Esophagus squamous epithelium (tissue), 5 donors: Measurements from ENCODE around the gene MOB3A. TPM values are rescaled to one million over a fixed set of nuclear protein-coding genes. Genes with fewer than 3 reads are reported as not detected.

Experiments
- DNase-seq: peaks from one replicate; lab custom pipeline; 2025; lab: John Stamatoyannopoulos, UW
- H3K27ac ChIP-seq, 4 donors: fragments of 200-600 bp; sonication (generic); one replicate each; pipeline ENCODE4 v1.5.1; 2016 to 2019; ENCODE audit warnings: mild to moderate bottlenecking in 1 of 4
- H3K27me3 ChIP-seq, 4 donors: fragments of 200-600 bp; sonication (generic); 1 replicate in 3 of 4; 2 replicates in 1 of 4; pipeline versions ENCODE4 v1.5.1 to v1.6.0; 2017 to 2021; ENCODE audit warnings: antibody characterized with exemption in 1 of 4
- H3K36me3 ChIP-seq, 3 donors: fragments of 200-600 bp; sonication (generic); one replicate each; pipeline ENCODE4 v1.5.1; 2016 to 2019
- H3K4me1 ChIP-seq, 3 donors: fragments of 200-600 bp; sonication (generic); one replicate each; pipeline ENCODE4 v1.5.1; 2017 to 2019
- H3K4me3 ChIP-seq, 4 donors: fragments of 200-600 bp; sonication (generic); 1 replicate in 3 of 4; 2 replicates in 1 of 4; pipeline ENCODE4 v1.5.1; 2016 to 2019; ENCODE audit warnings: mild to moderate bottlenecking in 2 of 4, moderate library complexity in 1 of 4
- H3K9me3 ChIP-seq, 3 donors: fragments of 200-600 bp; sonication (generic); one replicate each; pipeline ENCODE4 v1.5.1; 2016 to 2019
- POLR2A ChIP-seq, 4 donors: fragments of 450-650 bp; IDR thresholded peaks; one replicate each; pipeline ENCODE4 v1.6.1; 2017; ENCODE audit warnings: antibody characterized with exemption in 4 of 4, mild to moderate bottlenecking in 4 of 4, moderate library complexity in 3 of 4
- WGBS, 2 donors: methylation state at CpG; one replicate each; pipeline ENCODE4 v1.1.5; 2018; 5-methylcytosine and 5-hydroxymethylcytosine counted together
- intact Hi-C: fragments of 100-400 bp; cut with DNase I; formaldehyde crosslinking; loops from one replicate; pipeline ENCODE4 v1.15.0; 2022
- total RNA-seq, 4 donors: library from RNA; depleted of rRNA; stranded (reverse); fragments of >200 nt; gene quantifications; one replicate each; pipeline ENCODE4 v1.1.0, GENCODE V29; 2016
- TF ChIP-seq, protein P1 (sequence below), 6 experiments: fragments of 450-650 bp in 4 of 6; fragments of 200-600 bp in 2 of 6; sonication (generic) in 2 of 6; IDR thresholded peaks; one replicate each; pipeline ENCODE4 v1.5.1; 2016 to 2019; ENCODE audit warnings: antibody characterized with exemption in 6 of 6, mild to moderate bottlenecking in 4 of 6, moderate library complexity in 4 of 6
- donor health status: DM: yes; HTN: yes; CAD: no.

The MOB3A gene
- total RNA-seq, 4 donors from 2014 or later = 22.9 to 26.9 (median 23.6) TPM

DNA sequence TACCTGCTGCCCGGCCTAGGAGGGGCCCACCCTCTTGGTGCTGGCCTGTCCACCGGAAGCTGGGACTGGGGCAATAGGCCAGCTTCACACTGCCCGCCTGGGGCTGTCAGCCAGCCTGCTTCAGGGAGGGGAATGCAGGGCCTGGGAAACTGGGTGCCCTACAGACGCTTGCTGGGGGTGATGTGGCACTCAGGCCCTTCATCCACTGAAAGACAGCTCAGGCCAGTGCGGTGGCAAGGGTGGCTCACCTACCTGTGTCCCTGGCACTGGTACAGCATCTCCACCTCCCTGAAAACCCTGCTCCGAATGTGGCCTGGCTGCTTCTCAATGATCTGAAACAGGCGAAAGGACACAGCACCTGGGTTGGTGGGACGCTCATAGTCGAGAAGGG is 52.9 kb downstream of the MOB3A start:
- 20 to 80% methylated on average over 1 to 2 of the region's 9 CpGs for WGBS, 2 donors
- peaks cover 51 to 96% (median 62%) of the 10 kb centered on the region in 3 donors for H3K36me3 ChIP-seq
- peak overlapping the region in 1 of 4 donors; percentile 12 for H3K4me3 ChIP-seq
- DNase-seq = no peak
- no peak for TF ChIP-seq POLR2A (IDR thresholded peaks at IDR 0.05)
- TF ChIP-seq, protein P1, sequence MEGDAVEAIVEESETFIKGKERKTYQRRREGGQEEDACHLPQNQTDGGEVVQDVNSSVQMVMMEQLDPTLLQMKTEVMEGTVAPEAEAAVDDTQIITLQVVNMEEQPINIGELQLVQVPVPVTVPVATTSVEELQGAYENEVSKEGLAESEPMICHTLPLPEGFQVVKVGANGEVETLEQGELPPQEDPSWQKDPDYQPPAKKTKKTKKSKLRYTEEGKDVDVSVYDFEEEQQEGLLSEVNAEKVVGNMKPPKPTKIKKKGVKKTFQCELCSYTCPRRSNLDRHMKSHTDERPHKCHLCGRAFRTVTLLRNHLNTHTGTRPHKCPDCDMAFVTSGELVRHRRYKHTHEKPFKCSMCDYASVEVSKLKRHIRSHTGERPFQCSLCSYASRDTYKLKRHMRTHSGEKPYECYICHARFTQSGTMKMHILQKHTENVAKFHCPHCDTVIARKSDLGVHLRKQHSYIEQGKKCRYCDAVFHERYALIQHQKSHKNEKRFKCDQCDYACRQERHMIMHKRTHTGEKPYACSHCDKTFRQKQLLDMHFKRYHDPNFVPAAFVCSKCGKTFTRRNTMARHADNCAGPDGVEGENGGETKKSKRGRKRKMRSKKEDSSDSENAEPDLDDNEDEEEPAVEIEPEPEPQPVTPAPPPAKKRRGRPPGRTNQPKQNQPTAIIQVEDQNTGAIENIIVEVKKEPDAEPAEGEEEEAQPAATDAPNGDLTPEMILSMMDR (IDR thresholded peaks at IDR 0.05) = no peak
- no peaks in the 10 kb centered on the region for H3K27me3 ChIP-seq
- intact Hi-C loops = no loop called here
- H3K27ac ChIP-seq = peak overlapping the region; percentile 89 to 99 (median 98)
- peaks cover 76 to 100% (median 76%) of the 10 kb centered on the region in 3 donors for H3K4me1 ChIP-seq
- H3K9me3 ChIP-seq = no peaks in the 10 kb centered on the region

DNA sequence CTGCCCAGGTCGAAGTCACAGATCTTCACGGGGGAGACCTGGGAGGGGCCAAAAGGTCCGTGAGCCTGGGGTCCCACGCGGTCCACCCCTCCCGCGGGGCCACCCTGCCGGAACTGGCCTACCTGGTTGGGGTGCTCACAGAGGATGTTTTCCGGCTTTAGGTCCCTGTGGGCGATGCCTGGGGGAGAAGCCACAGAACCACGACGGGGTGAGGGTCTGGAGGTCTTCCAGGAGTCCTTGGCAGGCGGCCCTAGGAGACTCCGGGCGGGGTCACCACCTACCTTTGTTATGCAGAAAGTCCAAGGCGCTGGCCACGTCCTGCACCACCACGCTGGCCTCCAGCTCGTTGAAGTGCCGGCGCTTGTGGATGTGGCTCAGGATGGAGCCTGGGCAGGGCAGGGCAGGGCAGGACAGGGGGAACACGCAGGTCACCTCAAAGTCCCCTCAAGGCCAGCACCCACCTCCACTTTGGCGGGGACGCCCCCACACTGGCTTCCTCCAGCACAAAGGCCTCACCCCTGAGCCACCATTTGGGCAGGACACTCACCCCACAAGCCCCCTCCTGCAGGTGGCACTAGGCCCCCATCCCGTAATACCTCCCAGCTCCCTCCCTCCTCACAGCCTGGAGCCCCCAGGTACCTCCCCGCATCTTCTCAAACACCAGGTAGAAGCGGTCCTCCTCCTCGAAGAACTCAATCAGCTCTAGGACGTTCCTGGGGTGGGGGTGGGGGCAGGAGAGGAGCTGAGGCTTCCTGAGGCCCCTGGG is 53.5 kb downstream of the MOB3A start:
- Histone ChIP-seq H3K4me1 (peaks cover 70 to 97% (median 70%) of the 10 kb centered on the region in 3 donors), H3K36me3 (peaks cover 53 to 96% (median 66%) of the 10 kb centered on the region in 3 donors), H3K27ac (peak overlapping the region; percentile 89 to 99 (median 98)), H3K4me3 (peak overlapping the region in 3 of 4 donors; percentile 15 to 62 (median 34)), H3K9me3 (no peaks in the 10 kb centered on the region), H3K27me3 (no peaks in the 10 kb centered on the region)
- WGBS, 2 donors = 11% methylated on average over 13 of the region's 29 CpGs; no CpG with 5 or more reads in 1 of the 2 donors
- TF ChIP-seq, protein P1 (IDR thresholded peaks at IDR 0.05) = no peak
- peak in 1 of 4 donors; percentile 2 for TF ChIP-seq POLR2A (IDR thresholded peaks at IDR 0.05)
- intact Hi-C loops = no loop called here
- DNase-seq = no peak

DNA sequence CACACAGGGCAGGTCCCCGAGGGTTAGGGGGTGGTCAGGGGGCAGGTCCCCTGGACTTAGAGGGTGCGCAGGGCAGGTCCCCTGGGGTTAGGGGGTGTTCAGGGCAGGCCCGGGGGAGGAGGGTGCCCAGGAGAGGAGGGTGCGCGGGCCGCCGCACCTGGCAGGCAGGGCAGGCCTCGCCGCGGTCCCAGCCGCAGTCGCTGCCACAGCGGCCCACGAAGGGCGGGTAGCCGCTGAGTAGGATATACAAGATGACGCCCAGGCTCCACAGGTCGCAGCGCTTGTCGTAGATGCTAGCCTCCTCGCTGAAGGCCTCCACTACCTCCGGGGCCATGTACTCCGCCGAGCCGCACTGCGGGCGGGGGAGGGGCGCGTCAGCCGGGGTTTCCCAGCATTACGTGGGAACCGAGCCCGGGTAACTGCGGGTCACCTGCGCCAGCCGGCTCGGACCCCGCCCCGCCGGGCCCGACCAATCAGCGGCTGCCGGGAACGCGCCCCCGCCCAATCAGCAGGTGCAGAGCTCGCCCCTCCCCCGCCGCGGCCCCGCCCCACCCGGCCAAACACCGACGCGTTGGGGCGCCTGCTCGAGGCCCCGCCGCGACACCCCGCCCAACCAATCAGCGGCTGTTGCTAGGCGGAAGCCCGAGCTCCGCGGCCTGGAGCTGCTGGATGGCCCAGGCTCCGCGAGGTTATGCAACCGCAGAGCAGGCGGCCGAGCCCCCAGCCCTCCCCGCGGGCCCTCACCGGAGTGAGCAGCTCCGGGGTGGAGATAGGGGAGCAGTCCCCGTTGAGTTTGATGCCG is 54.2 kb downstream of the MOB3A start:
- peaks cover 53 to 90% (median 66%) of the 10 kb centered on the region in 3 donors for H3K36me3 ChIP-seq
- intact Hi-C loops = no loop called here
- H3K27me3 ChIP-seq = no peaks in the 10 kb centered on the region
- DNase-seq = peak; percentile 89
- H3K27ac ChIP-seq = peak overlapping the region; percentile 89 to 99 (median 98)
- peak overlapping the region; percentile 5 to 62 (median 28) for H3K4me3 ChIP-seq
- TF ChIP-seq, protein P1 (IDR thresholded peaks at IDR 0.05) = no peak
- peak in 2 of 4 donors; percentile 27 to 53 for TF ChIP-seq POLR2A (IDR thresholded peaks at IDR 0.05)
- 2 to 23% methylated on average over 7 to 10 of the region's 77 CpGs for WGBS, 2 donors
- no peaks in the 10 kb centered on the region for H3K9me3 ChIP-seq
- peaks cover 62 to 89% (median 62%) of the 10 kb centered on the region in 3 donors for H3K4me1 ChIP-seq

DNA sequence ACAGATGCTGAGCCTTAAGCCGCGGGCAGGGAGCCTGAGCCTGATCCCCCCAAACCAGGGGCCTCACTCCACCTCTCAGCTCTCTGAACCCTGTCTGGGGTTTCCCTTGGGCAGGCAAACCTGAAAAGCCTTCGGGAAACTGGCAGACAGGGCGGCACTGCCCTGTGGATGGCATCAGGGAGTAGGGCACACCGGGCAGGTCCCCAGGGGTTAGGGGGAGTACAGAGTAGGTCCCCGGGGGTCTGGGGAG is 54.8 kb downstream of the MOB3A start:
- H3K4me3 ChIP-seq = peak overlapping the region; percentile 5 to 62 (median 28)
- intact Hi-C loops = no loop called here
- H3K4me1 ChIP-seq = peaks cover 57 to 84% (median 57%) of the 10 kb centered on the region in 3 donors
- WGBS, 2 donors = no CpG with 5 or more reads among the region's 6 CpGs
- H3K9me3 ChIP-seq = no peaks in the 10 kb centered on the region
- TF ChIP-seq, protein P1 (IDR thresholded peaks at IDR 0.05) = no peak
- no peak for TF ChIP-seq POLR2A (IDR thresholded peaks at IDR 0.05)
- no peak for DNase-seq
- no peaks in the 10 kb centered on the region for H3K27me3 ChIP-seq
- H3K36me3 ChIP-seq = peaks cover 53 to 85% (median 64%) of the 10 kb centered on the region in 3 donors
- H3K27ac ChIP-seq = peak overlapping the region; percentile 89 to 99 (median 96)
